HG03039 (cell line): Measurements from ENCODE around the gene RSPO4.
"Not testable (repeated sequence)": the region's sequence is repeated elsewhere in the genome, so short reads cannot be mapped to it uniquely, and the experiment has no call there.

Source experiments
- ATAC-seq: cut with Tn5 transposase; IDR thresholded peaks from one replicate; pipeline ENCODE4 v1.9.1; 2021; ENCODE audit warnings: mild to moderate bottlenecking, moderate library complexity; ENCODE audit not compliant: unreplicated experiment

RSPO4 gene

DNA sequence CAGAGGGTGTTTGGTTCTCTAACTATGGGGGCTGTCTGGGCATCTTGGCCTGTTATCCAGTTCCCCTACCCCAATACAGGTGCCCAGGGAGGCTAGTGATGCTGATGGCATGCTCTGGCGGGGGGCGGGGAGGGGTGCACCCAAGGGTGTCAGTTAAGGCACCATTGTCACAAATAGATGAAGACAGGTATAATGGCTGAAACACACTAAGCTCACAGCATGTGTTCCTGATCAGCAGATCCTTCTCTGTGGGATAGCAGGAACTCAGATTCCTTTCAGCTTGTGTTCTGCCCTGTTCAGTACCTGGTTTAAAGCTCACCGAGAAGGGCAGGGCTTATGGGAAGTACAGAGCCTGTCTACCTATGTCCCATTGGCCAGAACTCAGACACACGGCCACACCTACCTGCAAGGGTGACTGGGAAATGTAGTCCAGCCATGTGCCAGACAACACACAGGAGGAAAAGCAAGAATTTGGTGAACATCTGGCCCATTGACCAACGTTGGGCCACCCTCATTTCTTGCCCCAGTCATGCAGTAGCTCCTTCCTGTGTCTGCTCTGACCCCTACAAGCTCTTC lies 3.4 kb upstream of the RSPO4 start:
- ATAC-seq, result no peak

DNA sequence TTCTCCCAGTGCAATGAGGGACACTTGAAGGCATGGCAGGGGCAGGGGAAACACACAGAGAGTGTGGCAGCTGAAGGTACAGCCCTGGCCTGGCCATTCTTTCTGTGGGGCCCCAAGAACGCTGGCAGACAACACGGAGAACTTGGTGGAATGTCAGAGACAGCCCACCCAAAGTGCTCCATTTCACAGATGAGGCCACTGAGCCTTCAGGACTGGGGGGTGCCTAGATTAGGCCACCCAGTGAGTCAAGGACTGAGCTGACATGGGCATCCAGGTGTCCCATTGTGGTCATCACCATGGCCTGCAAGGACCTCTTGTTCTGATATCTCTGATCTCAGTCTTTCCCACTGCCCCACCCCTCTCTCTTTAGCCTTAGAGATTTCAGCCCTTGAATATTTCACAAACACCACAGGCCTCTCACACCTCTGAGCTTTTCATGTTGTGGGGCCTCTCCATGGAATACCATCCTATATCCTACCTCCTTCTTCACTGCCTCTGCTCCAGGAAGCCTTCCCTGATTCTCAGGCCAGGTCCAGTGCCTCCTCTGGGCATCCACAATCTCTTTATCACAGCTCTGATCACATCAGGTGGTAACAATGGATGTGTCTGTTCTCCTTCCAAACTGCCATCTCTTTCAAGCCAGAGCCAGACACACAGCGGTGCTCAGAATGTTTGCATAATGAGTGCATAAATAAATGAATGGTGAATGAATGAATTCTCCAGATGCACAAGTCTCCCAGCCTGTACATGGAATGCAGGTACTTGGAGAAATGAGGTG lies 2.0 kb upstream of the RSPO4 start:
- no peak for ATAC-seq

DNA sequence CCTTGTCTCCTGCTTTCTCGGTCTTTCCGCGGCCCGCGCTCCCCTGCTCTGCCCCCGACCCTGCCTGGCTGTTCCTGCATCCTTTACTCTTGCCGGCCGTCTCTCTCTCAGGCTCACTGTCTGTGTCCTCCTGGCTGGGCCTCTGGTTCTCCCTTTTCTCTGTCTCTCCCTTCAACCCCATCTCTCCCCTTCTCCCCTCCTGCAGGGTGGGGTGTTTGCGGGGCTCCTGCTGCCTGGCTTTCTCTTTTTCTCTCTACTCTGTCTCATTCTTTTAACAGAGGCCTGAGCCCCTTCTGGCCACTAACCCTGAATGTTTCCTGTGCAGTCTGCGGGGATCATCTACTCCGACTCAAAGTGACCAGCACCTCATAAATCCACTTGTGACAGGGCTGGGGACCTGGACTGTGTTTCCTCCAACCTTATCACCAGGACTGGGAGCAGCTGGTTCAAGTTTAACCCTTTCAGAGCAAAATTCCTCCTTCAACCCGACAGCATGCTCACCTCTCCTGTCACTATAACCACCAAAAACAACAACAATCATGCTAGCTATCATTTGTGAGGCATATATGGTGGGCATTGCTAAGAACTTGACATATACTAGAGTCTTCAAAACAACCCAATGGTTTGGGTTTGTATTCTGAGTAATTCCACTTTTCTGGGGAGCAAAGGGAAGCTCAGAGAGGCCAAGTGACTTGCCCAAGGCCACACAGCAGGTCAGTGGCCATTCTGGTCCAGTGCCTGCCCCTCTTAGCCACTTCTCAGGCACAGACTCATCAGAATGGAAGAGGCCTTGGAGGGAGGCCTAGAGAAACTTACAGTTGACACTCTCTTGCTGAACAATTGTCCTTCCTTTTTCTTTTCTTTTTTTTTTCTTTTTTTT lies 811 bp upstream of the RSPO4 start:
- no peak for ATAC-seq

DNA sequence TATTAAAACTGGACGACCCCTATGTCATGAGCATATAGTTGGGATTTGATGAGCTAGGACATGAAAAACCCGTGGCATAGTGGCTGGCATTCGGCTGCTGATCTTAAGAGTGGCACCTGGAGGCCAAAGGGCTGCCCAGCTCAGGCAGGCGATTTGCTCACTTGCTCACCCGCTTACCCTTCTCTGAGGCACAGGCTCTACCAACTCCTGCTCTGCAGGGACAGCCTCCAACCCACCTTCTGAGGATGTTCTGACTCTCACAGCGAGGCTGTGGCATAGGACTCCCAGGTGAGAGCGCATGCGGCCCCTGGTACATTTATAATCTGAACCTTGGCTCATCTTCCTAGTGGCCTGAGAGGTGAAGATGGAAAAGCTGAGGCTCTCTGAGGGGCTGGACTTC lies 995 bp downstream of the RSPO4 start:
- no peak for ATAC-seq

DNA sequence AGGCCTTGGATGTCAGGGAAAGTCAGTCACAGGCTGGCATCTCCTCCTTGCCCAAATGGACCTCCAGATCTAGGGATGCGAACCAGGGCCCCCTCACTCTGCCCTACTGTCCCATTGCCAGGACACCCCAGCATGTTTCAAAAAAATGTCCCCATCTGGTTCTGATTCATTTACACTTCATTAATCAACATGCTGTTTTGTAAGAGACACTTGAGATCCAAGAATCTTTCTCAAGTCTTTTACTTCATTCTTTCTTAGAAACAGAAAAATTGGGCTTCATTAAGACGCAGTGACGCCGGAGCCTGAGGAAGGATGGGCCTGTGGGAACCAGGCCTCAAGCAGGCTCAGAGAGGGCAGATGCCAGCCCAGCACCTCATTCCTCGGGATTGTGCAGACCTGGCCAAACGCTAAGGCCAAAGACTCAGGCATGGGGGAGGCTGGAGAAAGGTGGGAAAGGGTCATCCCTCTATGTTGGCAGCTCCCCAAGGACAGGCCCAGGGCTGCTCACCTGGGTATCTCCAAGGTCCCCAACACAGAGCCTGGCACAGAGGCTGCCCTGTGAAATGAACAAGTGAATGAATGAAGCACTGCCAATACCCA lies 3.8 kb downstream of the RSPO4 start:
- no peak for ATAC-seq

DNA sequence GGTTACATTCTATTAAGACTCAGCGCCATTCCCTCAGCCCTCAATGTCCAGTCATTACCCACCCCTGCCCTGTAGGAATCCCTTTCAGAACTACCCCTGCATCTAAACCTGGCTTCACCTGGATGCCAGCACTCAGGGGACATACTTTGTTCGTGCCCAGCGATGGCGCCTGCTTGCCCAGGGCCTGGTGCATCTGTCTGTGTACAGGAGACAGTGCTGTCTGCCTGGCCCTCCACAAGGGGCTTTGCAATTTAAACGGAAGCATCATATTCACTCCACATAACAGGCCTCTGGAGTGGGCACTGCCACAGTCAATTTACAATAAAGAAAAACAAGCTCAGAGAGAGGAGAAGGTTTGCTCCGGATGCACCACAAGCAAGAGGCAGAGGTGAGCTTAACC lies 4.6 kb downstream of the RSPO4 start:
- no peak for ATAC-seq

DNA sequence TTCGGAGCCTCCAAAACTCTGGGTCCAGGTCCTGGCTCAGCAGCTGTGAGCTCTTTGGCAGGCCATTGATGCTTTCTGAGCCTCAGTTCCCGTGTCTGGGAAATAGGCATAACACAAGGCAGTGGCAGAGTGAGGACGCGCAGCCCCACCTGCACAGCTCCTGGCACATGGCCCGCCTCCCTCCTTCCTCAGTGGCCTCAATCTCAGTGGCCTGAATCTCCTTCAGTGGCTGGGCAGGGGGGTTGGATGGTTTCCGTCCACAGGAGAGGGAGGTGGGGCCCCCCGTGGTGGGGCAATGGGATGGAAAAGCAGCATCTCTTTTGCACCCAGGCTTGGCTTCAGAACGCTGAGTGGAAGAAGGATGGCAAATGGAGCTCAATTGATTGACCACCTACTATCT lies 5.1 kb downstream of the RSPO4 start:
- no peak for ATAC-seq

DNA sequence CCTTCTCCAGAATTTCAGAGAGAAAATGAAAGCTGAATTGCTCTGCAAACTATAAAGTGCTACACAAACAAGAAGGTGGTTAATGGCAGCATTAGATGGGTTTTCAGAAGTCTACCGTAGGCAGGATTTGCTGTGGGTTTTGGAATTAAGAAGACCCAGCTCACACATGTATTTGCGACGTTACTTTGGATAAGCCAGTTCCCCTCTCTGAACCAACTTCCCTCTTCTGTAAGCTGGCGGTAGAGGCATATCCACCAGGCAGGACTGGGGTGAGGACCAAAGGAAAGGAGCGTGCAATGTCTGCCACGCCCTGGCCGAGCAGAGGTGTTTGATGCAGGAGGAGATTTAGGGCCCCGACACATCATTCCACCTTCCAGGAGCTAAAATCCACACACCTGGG lies 6.9 kb downstream of the RSPO4 start:
- ATAC-seq, result no peak

DNA sequence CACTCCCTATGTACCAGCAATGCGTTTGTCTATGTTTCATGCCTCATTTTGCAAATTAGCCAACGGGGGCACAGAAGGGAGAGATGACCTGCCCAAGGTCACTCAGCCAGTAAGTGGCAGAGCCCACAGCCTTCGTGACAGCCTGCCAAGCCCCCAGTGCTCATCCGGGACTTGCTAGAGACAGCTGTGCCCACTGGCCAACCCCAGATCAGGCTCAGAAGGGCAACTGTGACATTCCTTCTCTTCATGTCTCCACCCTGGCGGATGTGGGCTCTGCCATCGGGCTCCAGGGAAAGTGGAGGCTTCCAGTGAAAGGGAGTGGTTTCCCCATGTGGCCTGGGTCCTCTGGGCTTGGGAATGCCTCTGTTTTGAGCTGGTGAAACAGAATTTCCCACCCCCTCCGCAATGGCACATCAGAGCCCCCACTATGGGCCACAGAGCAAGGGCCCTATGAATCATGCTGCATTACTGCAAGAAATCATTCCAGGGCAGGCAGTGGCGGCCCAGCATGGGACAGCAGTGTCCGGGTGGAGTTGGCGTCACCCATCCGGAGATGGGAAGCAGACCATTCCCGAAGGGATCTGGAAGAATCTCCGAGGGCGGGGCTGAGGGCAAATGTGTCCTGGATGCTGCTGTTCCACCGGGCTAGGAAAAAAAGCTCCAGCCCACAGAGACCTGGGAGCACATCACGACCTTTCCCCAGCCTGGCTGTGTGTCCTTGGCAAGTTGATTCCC lies 9.1 kb downstream of the RSPO4 start:
- no peak for ATAC-seq

DNA sequence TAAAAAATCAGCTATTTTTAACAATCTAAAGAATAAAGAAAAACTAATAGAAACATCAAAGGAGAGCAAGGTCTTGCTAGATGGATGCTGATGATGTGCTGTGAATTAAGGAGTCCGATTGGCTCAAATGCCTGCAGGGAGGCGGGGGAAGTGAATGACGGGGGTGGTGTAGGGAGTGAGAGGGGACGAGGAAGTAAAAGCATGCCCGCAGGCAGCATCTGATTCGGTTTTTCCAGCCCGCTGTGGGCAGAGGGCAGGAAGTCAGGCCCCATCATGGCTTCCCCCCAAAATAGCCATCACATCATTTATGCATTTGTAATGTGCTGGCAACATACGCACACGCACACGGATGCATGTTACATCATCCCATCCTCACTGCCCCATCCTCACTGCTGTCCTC lies 10.3 kb downstream of the RSPO4 start:
- no peak for ATAC-seq

DNA sequence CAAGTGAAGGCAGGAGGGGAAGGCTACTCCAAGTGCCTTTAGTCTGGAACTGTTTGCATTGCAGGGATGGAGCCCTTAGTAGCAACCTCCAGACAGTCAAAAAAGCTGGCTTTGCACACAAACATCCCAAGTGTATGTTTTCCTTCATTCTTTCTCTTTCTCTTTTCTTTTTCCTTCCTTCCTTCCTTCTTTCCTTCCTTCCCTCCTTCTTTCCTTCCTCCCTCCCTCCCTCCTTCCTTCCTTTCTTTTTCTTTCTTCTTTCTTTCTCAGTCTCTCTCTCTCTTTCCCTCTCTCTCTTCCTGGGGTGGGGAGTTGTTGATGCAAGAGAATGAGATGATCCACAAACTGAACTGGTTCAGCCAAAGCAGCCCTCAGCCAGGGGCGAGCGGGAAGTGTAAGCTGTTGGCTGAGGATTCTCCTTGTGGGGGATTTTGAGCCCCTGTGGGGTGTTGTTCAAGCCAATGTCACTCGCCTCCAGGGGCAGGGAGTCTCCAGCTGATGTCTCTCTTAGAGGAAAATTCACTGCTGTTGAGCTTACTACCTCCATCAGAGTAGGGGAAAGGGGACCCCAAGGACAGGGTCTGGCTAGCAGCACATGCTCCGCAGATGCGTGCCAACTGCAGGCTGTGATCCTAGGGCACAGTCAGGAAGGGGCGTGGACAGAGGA lies 11.7 kb downstream of the RSPO4 start:
- no peak for ATAC-seq

DNA sequence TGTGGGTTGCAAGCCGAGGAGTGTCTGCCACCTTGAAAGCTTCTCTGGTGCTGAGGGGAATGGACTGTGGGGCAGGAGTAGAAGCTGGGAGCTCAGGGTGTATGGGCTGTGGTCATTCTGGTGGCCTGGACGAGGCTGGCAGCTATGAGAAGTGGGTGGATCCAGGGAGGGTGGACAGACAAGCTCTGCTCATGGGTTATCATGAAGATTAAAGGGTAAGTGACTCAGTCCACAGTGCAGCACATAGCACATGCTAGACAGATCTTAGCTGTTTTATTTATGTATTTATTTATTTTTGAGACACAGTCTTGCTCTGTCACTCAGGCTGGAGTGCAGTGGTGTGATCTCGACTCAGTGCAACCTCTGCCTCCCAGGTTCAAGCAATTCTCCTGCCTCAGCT lies 13.8 kb downstream of the RSPO4 start:
- no peak for ATAC-seq

DNA sequence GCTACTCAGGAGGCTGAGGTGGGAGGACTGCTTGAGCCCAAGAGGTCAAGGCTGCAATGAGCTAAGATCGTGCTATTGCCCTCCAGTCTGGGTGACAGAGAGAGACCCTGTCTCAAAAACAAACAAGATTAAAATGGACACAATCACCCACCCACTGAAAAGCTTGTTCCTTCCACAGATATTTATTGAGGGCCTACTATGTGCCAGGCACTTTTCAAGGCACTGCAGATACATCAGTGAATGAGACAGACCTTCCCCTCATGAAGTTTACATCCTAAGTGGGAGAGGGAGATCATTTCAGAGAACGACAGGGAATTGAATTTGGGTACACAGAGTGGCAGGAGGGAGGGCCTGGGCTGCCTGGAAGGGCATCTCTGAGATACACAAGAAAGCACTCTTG lies 14.4 kb downstream of the RSPO4 start:
- no peak for ATAC-seq

DNA sequence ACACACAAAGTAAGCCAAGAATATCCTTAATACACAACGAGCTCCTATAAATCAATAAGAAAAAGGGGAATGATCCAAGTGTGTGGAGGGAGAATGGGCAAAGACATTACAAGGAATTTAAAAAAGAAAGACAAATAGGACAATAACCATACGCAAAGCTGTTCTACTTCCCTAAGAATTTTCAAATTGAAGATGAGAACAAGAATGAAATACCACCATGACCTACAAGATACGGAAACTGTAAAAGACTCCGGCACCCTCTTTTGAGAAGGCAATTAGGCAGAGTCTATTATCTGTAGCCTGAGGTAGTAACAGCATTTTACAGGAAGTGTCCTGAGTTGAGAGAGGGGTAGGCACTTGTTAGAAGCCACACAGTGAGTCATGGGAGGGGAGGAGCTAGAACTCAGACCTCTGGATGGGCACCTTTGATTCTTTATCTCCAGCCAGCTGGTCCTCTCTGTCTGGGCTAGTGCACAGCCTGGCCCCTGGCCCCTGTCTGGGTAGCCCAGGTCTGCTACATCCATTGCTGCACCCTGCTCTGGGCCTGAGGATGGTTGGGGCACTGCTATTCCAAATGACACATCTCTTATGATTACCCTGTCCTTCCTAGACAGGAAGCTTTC lies 15.3 kb downstream of the RSPO4 start:
- no peak for ATAC-seq

DNA sequence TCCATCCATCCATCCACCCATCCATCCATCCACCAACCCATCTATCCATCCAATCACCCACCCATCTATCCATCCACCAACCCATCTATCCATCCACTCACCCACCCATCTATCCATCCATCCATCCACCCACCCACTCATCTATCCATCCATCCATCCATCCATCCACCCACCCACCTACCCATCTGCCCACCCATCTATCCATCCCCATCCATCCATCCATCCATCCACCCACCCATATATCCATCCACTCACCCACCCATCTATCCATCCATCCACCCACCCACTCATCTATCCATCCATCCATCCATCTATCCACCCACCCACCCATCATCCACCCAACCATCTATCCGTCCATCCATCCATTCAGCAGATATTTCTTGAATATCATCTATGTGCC lies 17.1 kb downstream of the RSPO4 start:
- ATAC-seq, result not testable (repeated sequence)

DNA sequence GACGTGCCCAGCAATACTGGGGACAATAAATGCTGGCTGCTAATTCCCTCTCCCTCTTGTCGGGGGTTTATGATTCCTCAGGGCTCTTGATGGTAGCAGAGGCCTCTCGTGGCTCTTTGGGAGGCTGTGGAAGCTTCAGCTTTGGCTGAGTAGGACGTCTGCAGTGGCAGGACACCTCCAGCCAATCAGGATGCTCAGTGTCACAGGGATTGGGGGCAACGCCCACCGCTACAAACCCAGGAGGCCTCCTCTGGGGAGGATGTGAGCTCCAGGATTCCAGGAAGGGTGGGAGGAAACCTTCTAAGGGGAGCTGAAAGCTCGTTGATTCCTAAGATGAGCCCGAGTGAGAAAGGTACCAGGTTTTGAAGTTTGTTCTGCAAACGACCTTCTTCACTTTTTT lies 19.4 kb downstream of the RSPO4 start:
- no peak for ATAC-seq

DNA sequence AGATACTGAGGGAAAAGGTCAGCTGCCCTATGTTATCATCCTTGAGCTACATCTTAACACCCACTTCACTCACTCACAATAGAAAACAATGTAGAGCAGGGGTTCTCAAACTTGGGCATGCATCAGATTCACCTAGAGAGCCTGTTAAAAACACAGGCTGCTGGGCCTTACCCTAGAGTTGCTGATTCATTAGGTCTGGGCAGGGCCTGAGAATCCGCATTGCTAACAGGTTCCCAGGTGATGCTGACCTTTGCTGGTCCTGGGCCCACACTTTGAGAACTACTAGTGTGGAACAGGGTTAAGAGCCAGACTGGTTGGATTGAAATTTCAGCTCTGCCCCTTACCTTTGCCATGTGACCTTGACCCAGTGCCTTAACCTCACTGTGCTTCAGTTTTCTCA lies 25.1 kb downstream of the RSPO4 start:
- no peak for ATAC-seq

DNA sequence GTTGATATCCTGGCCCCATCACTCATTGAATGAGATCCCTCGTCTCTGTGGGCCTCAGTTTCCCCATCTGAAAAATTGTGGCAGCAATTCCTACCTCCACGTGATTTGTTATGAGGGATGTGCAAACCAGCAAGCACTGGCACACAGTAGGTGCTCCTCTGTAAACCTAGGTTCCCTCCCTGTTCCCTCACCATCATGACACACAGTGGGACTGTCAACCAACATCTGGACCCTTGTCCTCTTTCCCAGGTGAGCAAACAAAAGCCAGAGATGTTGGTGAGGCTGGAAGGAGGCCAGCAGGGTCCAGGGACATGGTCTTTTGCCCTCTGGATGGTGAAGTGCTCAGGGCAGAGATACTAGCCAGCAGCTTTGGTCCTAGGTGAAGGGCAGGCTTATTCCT lies 26.1 kb downstream of the RSPO4 start:
- ATAC-seq, result no peak

DNA sequence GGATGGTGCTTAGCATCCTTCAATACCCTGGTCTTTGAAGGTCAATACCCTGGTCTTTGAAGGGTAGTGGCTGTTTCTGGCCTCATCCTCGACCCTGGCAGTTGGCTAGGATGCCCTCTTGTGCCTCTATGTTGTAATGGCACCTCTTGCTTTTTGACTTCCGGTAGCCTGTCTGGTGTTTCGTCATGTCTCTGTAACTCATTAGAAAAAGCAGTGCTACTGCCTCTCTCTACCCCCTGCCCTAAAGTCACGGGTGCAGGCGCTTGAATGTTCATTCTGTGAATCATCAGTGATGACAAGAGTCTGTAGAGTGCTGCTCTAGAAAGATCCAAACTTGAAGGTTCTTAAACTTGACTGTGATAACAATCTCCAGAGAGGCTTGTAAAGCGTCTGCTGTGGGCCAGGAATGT lies 28.3 kb downstream of the RSPO4 start:
- no peak for ATAC-seq

DNA sequence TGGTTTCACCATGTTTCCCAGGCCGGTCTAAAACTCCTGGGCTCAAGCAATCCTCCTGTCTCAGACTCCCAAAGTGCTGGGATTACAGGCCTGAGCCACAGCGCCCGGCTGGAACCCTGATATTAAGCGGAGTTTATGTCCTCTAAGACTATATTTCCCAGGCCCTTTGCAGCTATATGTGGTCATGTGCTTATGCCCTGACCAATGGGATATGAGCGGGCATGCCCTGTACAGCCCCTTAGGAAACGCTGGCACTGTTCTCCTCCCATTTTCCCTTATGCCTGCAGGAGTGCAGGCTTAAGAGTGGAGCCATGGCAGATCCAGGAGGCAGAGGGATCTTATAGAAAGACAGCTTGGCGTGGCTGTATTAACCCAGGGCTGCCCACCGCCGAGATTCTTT lies 29.9 kb downstream of the RSPO4 start:
- ATAC-seq, result no peak
